Activated CD4-positive, alpha-beta T cell treated with anti-CD3 and anti-CD28 coated beads for 24 hours (primary cell): ENCODE results near the gene CNOT11.
"Not testable (repeated sequence)": the region's sequence is repeated elsewhere in the genome, so short reads cannot be mapped to it uniquely, and the experiment has no call there.

Experiments
- DNase-seq, 2 donors: peaks; one replicate each; pipeline ENCODE4 v3.0.0-alpha.2; 2020; ENCODE audit warnings: low read depth in 2 of 2

CNOT11 gene

GRCh38 chr2:101252408-101253012 is at the start of gene CNOT11:
TSS of gene CNOT11 (plus strand) at chr2:101252886. CDS start at chr2:101252965, 79 bp downstream.
- peak; percentile 99 for DNase-seq

GRCh38 chr2:101204400-101205115 is 48.1 kb upstream of the CNOT11 start:
- DNase-seq, result no peak

GRCh38 chr2:101205521-101206479 is 46.9 kb upstream of the CNOT11 start:
- DNase-seq, result peak in 1 of 2 donors; percentile 16

GRCh38 chr2:101208830-101209229 is 43.9 kb upstream of the CNOT11 start:
- DNase-seq, result no peak

GRCh38 chr2:101219246-101219645 is 33.4 kb upstream of the CNOT11 start:
- no peak for DNase-seq

- not testable (repeated sequence) for DNase-seq
Measured at GRCh38 chr2:101220091-101220490, 32.6 kb upstream of the CNOT11 start.

GRCh38 chr2:101223814-101224231 is 28.9 kb upstream of the CNOT11 start:
- peak in 1 of 2 donors; percentile 17 for DNase-seq

GRCh38 chr2:101230541-101231001 is 22.1 kb upstream of the CNOT11 start:
- no peak for DNase-seq

GRCh38 chr2:101231240-101231639 is 21.4 kb upstream of the CNOT11 start:
- DNase-seq, result no peak

GRCh38 chr2:101231937-101232730 is 20.6 kb upstream of the CNOT11 start:
- no peak for DNase-seq

- no peak for DNase-seq
Measured at GRCh38 chr2:101232770-101233169, 19.9 kb upstream of the CNOT11 start.

GRCh38 chr2:101234169-101234938 is 18.3 kb upstream of the CNOT11 start:
- DNase-seq, result no peak

GRCh38 chr2:101235956-101236355 is 16.7 kb upstream of the CNOT11 start:
- not testable (repeated sequence) for DNase-seq

GRCh38 chr2:101237944-101238343 is 14.7 kb upstream of the CNOT11 start:
- not testable (repeated sequence) for DNase-seq

- DNase-seq, result no peak
Measured at GRCh38 chr2:101238930-101239759, 13.5 kb upstream of the CNOT11 start.

GRCh38 chr2:101239760-101240118 is 12.9 kb upstream of the CNOT11 start:
- DNase-seq, result not testable (repeated sequence)

GRCh38 chr2:101240694-101241093 is 12.0 kb upstream of the CNOT11 start:
- not testable (repeated sequence) for DNase-seq

- DNase-seq, result no peak
Measured at GRCh38 chr2:101241158-101241557, 11.5 kb upstream of the CNOT11 start.

- not testable (repeated sequence) for DNase-seq
Measured at GRCh38 chr2:101244373-101244772, 8.3 kb upstream of the CNOT11 start.

- not testable (repeated sequence) for DNase-seq
Measured at GRCh38 chr2:101244899-101245298, 7.8 kb upstream of the CNOT11 start.
